Muscle of leg (tissue), 11 donors: ENCODE measurements around the gene IQCE. TPM values are rescaled to one million over a fixed set of nuclear protein-coding genes. Genes with fewer than 3 reads are reported as not detected.

Experiments
- DNase-seq: peaks from one replicate; pipeline ENCODE4 v3.0.0; 2013
- H3K27ac ChIP-seq: one replicate; pipeline ENCODE4 v1.5.1; 2013; ENCODE audit warnings: mild to moderate bottlenecking, low read length, control low read depth
- H3K27me3 ChIP-seq: one replicate; pipeline ENCODE4 v1.6.1; 2013; ENCODE audit warnings: low read length; ENCODE audit not compliant: control insufficient read depth, insufficient read depth
- H3K36me3 ChIP-seq: one replicate; pipeline ENCODE4 v1.6.1; 2013; ENCODE audit warnings: low read length; ENCODE audit not compliant: control insufficient read depth, insufficient read depth
- H3K4me1 ChIP-seq: one replicate; pipeline ENCODE4 v1.6.1; 2013; ENCODE audit warnings: low read length; ENCODE audit not compliant: control insufficient read depth, insufficient read depth
- H3K4me3 ChIP-seq: one replicate; pipeline ENCODE4 v1.5.1; 2013; ENCODE audit warnings: low read length, control low read depth
- H3K9me3 ChIP-seq: replicated peaks from 2 replicates; pipeline ENCODE4 v1.6.1; 2013; ENCODE audit warnings: low read depth, low read length; ENCODE audit not compliant: control insufficient read depth
- WGBS: methylation state at CpG from one replicate; pipeline ENCODE4 v1.1.5; 2013; ENCODE audit warnings: missing lambda C conversion rate; ENCODE audit not compliant: insufficient coverage; 5-methylcytosine and 5-hydroxymethylcytosine counted together
- polyA plus RNA-seq, 8 donors: library from polyadenylated mRNA; unstranded; fragments of 120-200 nt; gene quantifications; one replicate each; pipeline versions ENCODE4 v1.2.1 to v1.2.3, GENCODE V29; 2013; ENCODE audit warnings: inconsistent platforms in 1 of 8, low replicate concordance in 1 of 8; ENCODE audit not compliant: insufficient read length in 8 of 8, insufficient read depth in 1 of 8
- total RNA-seq: library from RNA; stranded (reverse); fragments of 120-200 nt; gene quantifications from one replicate; pipeline ENCODE4 v1.2.4, GENCODE V29; 2013

Gene IQCE
- total and polyA plus RNA-seq, 9 donors = 4.7 to 9.6 (median 7.1) TPM

DNA sequence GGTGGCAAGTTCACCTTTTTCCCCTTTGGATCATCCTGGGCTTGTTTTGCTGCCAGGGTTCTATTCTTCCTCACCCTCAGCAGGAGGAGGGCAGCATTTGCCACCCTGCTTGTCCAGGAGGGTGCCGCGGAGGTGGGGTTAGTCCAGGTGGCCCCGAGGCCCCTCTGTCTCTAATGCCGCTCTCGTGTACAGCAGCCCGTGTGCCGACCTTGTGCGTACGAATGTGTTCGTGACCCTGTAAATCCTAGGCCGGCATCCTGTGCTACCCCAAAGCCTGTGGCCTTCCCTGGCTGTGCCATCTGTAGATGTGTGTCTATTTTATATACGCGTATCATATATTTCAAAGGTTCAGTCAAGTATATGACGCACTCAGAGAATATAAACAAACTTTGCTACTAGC lies 10.6 kb downstream of the IQCE start:
- no peak for DNase-seq
- H3K36me3 ChIP-seq = peaks cover 21% of the 10 kb centered on the region

DNA sequence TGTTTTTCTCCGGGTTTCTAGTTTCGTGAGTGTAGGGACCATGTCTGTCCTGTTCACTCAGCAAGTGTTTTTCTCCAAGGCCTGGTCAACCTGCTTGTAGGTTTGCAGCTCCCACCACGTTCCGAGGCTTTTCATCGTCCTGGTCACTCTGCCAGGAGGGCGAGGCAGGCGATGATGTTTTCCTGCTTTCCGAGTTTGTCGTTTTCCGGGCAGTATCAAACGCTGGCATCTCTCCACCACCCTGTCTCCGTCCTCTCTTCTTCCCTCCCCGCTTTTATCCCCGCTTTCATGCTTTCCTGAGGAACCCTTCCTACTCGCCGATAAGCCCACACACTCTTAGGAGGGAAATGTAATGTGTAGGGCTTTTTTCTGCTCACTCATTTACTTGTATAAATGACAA lies 11.2 kb downstream of the IQCE start:
- Histone ChIP-seq H3K36me3 (peaks cover 21% of the 10 kb centered on the region), H3K27me3 (no peaks in the 10 kb centered on the region), H3K27ac (no peak overlapping the region), H3K4me3 (no peak overlapping the region), H3K4me1 (peaks cover 16% of the 10 kb centered on the region), H3K9me3 (no peaks in the 10 kb centered on the region)
- 80% methylated on average over 10 of the region's 16 CpGs for WGBS
- DNase-seq = no peak

More for the DNA sequence above, 10.6 kb downstream of the IQCE start:
- no peak overlapping the region for H3K27ac ChIP-seq
- WGBS = 94% methylated on average over 10 of the region's 14 CpGs
- H3K4me3 ChIP-seq = no peak overlapping the region
- peaks cover 16% of the 10 kb centered on the region for H3K4me1 ChIP-seq
- H3K9me3 ChIP-seq = no peaks in the 10 kb centered on the region
- no peaks in the 10 kb centered on the region for H3K27me3 ChIP-seq

DNA sequence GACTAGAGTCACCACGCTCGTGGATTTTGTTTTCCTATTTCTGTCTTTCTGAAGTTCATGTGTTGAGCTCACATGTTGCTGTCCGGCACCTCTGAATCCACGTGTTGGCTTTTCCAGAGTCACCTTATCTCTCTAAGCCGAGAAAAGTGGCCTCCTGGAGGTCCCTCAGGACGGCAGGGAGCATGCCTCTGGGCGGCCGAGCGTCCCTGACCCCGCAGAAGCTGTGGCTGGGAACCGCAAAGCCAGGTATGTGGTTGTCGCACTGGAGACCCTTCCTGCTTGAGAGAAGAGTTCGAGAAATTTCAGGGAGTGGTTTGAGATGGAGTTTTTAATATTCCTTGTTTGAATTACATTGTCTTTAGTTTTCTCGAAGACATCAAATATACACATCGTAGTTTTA lies 12.6 kb downstream of the IQCE start:
- peaks cover 21% of the 10 kb centered on the region for H3K36me3 ChIP-seq

DNA sequence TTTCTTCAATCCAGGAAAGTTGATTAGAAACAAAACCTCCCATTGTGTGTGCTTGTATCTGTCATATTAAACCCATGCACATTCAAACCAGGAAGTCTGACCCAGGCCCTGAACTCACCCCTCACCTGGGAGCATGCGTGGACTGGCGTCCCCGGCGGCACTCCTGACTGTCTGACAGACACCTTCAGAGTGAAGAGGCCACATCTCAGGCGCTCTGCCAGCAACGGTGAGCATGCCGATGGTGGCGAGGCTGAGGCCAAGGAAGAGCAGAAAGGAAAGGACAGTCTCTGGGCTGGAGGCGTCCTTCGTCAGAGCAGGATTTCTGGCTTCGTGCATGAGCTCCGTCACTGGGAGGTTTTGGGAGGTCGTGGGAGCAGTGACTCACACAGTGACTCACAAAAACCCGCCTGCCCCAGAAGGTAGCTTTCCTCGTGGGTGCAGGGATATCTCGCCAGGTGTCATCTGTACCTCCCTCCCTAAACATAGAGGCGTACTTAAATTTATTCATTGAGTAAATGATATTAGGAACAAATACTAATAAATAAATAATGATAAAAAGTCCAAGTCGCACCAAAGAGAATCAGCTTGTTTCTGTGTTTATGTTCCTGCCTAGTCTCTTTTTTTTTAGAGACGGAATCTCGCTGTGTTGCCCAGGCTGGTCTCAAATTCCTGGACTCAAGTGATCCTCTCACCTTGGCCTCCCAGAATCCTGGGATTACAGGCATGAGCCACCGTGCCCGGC lies 13.5 kb downstream of the IQCE start:
- H3K27ac ChIP-seq = no peak overlapping the region
- 84% methylated on average over 15 of the region's 22 CpGs for WGBS
- no peak overlapping the region for H3K4me3 ChIP-seq
- no peaks in the 10 kb centered on the region for H3K27me3 ChIP-seq
- H3K36me3 ChIP-seq = peaks cover 21% of the 10 kb centered on the region
- no peaks in the 10 kb centered on the region for H3K9me3 ChIP-seq
- peaks cover 7% of the 10 kb centered on the region for H3K4me1 ChIP-seq
- no peak for DNase-seq

More for the DNA sequence above, 12.6 kb downstream of the IQCE start:
- Histone ChIP-seq H3K9me3 (no peaks in the 10 kb centered on the region), H3K4me3 (no peak overlapping the region), H3K27ac (no peak overlapping the region), H3K4me1 (peaks cover 16% of the 10 kb centered on the region), H3K27me3 (no peaks in the 10 kb centered on the region)
- WGBS = 82% methylated on average over 12 of the region's 15 CpGs
- DNase-seq = no peak

DNA sequence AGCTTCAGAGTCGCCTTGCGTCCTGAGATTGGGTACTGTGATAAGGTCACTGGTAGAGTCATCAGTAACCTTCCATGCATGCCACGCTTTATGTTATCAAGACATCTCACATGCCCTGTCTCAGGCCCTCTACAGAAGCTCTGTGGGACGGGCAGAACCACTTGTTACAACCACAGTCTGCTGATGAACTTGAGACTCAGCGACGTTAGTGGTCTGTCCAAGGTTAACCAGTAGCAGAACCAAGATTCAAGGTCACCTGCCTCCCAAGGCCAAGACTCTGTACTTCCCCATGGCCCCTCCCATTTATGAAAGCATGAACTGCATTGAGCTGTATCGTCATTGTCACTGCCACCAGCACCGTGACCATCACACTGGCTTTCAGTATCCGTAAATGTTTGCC lies 15.0 kb downstream of the IQCE start:
- WGBS = 76% methylated on average over 9 of the region's 9 CpGs
- H3K27ac ChIP-seq = no peak overlapping the region
- H3K27me3 ChIP-seq = no peaks in the 10 kb centered on the region
- H3K4me3 ChIP-seq = no peak overlapping the region
- no peaks in the 10 kb centered on the region for H3K4me1 ChIP-seq
- peaks cover 21% of the 10 kb centered on the region for H3K36me3 ChIP-seq
- H3K9me3 ChIP-seq = no peaks in the 10 kb centered on the region
- DNase-seq = no peak

DNA sequence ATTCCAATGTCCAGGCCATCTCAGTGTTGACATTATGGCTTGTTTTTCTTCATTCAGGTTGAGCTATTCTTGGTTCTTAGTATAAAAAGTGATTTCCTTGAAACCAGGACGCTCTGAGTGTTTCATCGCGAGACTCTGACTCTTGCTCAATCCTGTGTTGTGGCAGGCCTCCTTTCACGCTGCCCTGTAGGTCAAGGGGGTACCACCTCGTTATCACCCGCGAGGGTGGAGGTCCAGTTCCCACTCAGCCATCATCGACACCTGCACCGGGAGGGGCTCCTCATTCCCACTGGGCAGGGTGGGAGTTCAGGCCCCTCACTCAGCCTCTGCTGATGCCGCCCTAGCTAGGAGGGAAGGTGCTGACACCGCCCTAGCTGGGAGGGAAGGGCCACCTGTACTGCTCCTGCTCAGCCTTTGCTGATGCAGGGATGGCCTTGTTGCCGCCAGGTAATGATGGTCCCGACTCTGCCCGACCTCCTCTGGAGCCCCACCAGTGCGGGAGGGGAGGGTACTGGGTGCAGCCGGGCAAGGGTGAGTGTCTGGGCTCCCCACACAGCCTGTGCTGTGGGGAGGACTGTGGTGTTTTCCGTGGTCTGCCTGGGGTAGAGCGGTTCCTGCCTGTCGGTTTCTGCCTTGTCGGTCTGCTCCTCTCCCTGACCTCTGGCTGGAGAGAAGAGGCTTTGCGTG lies 16.4 kb downstream of the IQCE start:
- no peak for DNase-seq

DNA sequence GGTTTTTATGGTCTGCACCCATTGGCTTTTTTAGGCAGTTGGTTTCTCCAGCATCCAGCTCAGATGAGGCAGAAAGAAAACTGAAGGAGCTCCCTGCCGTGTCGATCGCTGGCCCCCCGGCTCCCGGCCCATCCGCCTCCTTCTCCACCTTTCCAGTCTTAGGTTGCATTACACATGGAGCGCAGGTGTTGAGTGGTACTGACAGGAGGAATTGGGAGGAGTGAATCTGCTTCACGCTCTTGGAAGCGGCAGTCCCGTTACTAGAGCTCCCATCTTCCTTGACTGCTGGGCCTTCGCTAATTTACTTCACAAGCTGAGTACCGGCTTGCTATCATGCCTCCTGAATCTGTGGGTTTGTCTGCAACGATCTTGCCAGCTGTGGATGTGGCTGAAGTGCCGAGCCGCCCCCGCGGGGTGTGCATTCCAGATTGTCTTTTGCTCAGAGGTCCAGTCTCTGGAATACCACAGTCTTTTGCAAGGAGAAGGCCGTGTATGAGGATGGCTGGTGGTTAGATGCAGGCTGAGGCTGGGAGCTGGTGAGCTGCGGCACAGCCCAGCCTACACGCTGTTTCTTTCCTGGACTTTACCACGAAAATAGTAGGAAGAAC lies 17.1 kb downstream of the IQCE start:
- 63% methylated on average over 15 of the region's 21 CpGs for WGBS
- Histone ChIP-seq H3K36me3 (peaks cover 16% of the 10 kb centered on the region), H3K4me1 (no peaks in the 10 kb centered on the region), H3K27me3 (no peaks in the 10 kb centered on the region), H3K4me3 (no peak overlapping the region), H3K27ac (no peak overlapping the region), H3K9me3 (no peaks in the 10 kb centered on the region)
- no peak for DNase-seq

More for the DNA sequence above, 16.4 kb downstream of the IQCE start:
- Histone ChIP-seq H3K4me1 (no peaks in the 10 kb centered on the region), H3K4me3 (no peak overlapping the region), H3K27ac (no peak overlapping the region), H3K27me3 (no peaks in the 10 kb centered on the region), H3K9me3 (no peaks in the 10 kb centered on the region), H3K36me3 (peaks cover 16% of the 10 kb centered on the region)
- 82% methylated on average over 17 of the region's 21 CpGs for WGBS

DNA sequence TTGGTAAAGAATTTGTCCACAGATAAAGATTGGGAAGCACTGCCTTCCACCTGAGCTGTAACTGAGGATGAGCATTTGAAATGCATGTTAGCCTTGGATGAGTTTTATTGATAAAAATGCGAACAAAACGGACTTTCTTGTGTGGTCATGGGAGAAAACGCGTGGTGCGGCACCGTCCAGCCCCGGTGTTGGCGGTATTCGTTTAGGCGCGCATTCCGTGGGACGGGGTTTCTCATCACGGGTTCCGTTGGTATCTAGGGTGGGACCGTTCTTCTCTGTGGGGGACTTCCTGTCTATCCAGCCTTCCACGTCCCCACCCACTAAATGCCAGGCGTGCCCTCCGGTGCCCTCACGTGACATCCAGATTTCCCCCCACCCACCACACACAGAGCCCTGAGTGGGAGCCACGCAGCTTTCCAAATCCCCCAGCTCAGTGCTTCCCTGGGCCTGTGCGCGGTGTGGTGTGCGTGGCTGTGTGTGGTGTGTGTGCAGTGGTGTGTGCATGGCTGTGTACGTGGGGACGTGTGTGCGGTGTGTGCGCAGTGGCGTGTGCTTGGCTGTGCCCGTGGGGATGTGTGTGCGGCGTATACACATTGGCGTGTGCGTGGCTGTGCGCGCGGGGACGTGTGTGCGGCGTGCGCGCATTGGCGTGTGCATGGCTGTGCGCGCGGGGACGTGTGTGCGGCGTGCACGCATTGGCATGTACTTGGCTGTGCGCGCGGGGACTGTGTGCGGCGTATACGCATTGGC lies 18.1 kb downstream of the IQCE start:
- Histone ChIP-seq H3K4me1 (no peaks in the 10 kb centered on the region), H3K27me3 (no peaks in the 10 kb centered on the region), H3K4me3 (no peak overlapping the region), H3K9me3 (no peaks in the 10 kb centered on the region), H3K36me3 (peaks cover 15% of the 10 kb centered on the region), H3K27ac (no peak overlapping the region)
- WGBS = 92% methylated on average over 42 of the region's 56 CpGs
- DNase-seq = no peak

DNA sequence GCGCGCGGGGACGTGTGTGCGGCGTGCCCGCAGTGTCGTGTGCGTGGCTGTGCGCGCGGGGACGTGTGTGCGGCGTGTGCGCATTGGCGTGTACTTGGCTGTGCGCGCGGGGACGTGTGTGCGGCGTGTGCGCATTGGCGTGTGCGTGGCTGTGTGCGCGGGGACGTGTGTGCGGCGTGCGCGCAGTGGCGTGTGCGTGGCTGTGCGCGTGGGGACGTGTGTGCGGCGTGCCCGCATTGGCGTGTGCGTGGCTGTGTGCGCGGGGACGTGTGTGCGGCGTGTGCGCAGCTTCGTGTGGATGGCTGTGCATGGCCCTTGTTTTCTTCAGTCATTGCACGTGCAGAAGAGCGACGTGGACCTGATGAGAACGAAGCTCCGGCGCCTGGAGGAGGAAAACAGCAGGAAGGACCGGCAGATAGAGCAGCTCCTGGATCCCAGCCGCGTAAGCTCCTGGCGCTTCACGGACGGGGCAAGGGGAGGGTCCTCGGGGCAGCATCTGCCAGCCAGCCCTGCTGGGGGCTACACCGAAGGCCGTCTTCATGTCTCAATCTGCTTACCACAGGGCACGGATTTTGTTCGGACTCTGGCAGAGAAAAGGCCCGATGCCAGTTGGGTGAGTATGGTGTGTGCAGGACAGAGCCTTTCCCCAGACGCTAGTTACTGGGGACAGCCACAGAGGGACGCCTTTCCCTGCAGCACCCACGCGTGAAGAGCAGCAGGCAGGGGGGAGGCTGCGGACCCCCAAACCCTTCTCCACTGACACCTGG lies 19.3 kb downstream of the IQCE start:
- 94% methylated on average over 68 of the region's 73 CpGs for WGBS
- Histone ChIP-seq H3K36me3 (peaks cover 13% of the 10 kb centered on the region), H3K4me3 (no peak overlapping the region)

More for the DNA sequence above, 19.3 kb downstream of the IQCE start:
- DNase-seq = no peak
- Histone ChIP-seq H3K27me3 (no peaks in the 10 kb centered on the region), H3K27ac (no peak overlapping the region), H3K9me3 (no peaks in the 10 kb centered on the region), H3K4me1 (no peaks in the 10 kb centered on the region)
